H9 (cell line): ENCODE measurements around the gene SVEP1. TPM values are rescaled to one million over a fixed set of nuclear protein-coding genes. Genes with fewer than 3 reads are reported as not detected.

ENCODE experiments used
- DNase-seq: peaks from one replicate; pipeline ENCODE4 v3.0.0-alpha.2; 2017
- H2AFZ ChIP-seq: one replicate; pipeline ENCODE4 v1.6.1; 2013; ENCODE audit warnings: mild to moderate bottlenecking, low read length, control low read depth, moderate library complexity
- H2AK5ac ChIP-seq: 2 replicates; pipeline ENCODE4 v1.6.1; 2013; ENCODE audit warnings: low read length, control low read depth, mixed read lengths; ENCODE audit not compliant: insufficient read length
- H2BK120ac ChIP-seq: one replicate; pipeline ENCODE4 v1.6.1; 2013; ENCODE audit warnings: low read depth, mild to moderate bottlenecking, low read length, control low read depth, inconsistent platforms; ENCODE audit not compliant: poor library complexity, severe bottlenecking
- H2BK12ac ChIP-seq: 2 replicates; pipeline ENCODE4 v1.6.1; 2013; ENCODE audit warnings: low read length, control low read depth, mixed read lengths, low read depth; ENCODE audit not compliant: insufficient read length
- H2BK15ac ChIP-seq: 2 replicates; pipeline ENCODE4 v1.6.1; 2013; ENCODE audit warnings: low read depth, low read length, control low read depth
- H2BK20ac ChIP-seq: one replicate; pipeline ENCODE4 v1.6.1; 2013; ENCODE audit warnings: low read depth, mild to moderate bottlenecking, low read length, control low read depth, inconsistent platforms; ENCODE audit not compliant: poor library complexity, severe bottlenecking
- H2BK5ac ChIP-seq: 2 replicates; pipeline ENCODE4 v1.6.1; 2013; ENCODE audit warnings: low read length, control low read depth, mixed read lengths; ENCODE audit not compliant: insufficient read length
- H3K14ac ChIP-seq: 2 replicates; pipeline ENCODE4 v1.6.1; 2013; ENCODE audit warnings: low read length, control low read depth; ENCODE audit not compliant: insufficient read depth
- H3K18ac ChIP-seq: 2 replicates; pipeline ENCODE4 v1.6.1; 2013; ENCODE audit warnings: low read depth, mild to moderate bottlenecking, mixed read lengths, low read length, control low read depth; ENCODE audit not compliant: insufficient read length
- H3K23ac ChIP-seq: 2 replicates; pipeline ENCODE4 v1.6.1; 2013; ENCODE audit warnings: low read length, control low read depth, mixed read lengths, low read depth; ENCODE audit not compliant: insufficient read length
- H3K23me2 ChIP-seq: 2 replicates; pipeline ENCODE4 v1.6.1; 2013; ENCODE audit warnings: low read depth, mild to moderate bottlenecking, mixed read lengths, low read length, control low read depth; ENCODE audit not compliant: insufficient read length, poor library complexity, severe bottlenecking
- H3K27ac ChIP-seq: 2 replicates; pipeline ENCODE4 v1.5.1; 2013; ENCODE audit warnings: low read length, control low read depth, mixed read lengths, low read depth; ENCODE audit not compliant: insufficient read length
- H3K27me3 ChIP-seq: 2 replicates; pipeline ENCODE4 v1.6.1; 2013; ENCODE audit warnings: low read length, control low read depth, inconsistent platforms; ENCODE audit not compliant: insufficient read depth
- H3K4ac ChIP-seq: 2 replicates; pipeline ENCODE4 v1.6.1; 2013; ENCODE audit warnings: low read depth, mild to moderate bottlenecking, control low read depth, inconsistent platforms, low read length, moderate library complexity
- H3K4me1 ChIP-seq: 2 replicates; pipeline ENCODE4 v1.6.1; 2013; ENCODE audit warnings: low read length, control low read depth, inconsistent platforms; ENCODE audit not compliant: insufficient read depth
- H3K4me2 ChIP-seq: 2 replicates; pipeline ENCODE4 v1.6.1; 2013; ENCODE audit warnings: low read length, control low read depth, mixed read lengths; ENCODE audit not compliant: insufficient read length, insufficient read depth
- H3K56ac ChIP-seq: 2 replicates; pipeline ENCODE4 v1.6.1; 2013; ENCODE audit warnings: low read depth, mild to moderate bottlenecking, mixed read lengths, low read length, control low read depth; ENCODE audit not compliant: insufficient read length
- H3K79me1 ChIP-seq: 2 replicates; pipeline ENCODE4 v1.6.1; 2013; ENCODE audit warnings: low read depth, mild to moderate bottlenecking, moderate library complexity, low read length, control low read depth, inconsistent platforms; ENCODE audit not compliant: insufficient read depth, poor library complexity, severe bottlenecking
- H3K79me2 ChIP-seq: 2 replicates; pipeline ENCODE4 v1.6.1; 2013; ENCODE audit warnings: low read length, control low read depth, inconsistent platforms; ENCODE audit not compliant: insufficient read depth
- H3K9ac ChIP-seq: 2 replicates; pipeline ENCODE4 v1.6.1; 2013; ENCODE audit warnings: low read length, control low read depth, mixed read lengths; ENCODE audit not compliant: insufficient read length; ENCODE audit errors: extremely low read depth
- H3K9me3 ChIP-seq: one replicate; pipeline ENCODE4 v1.6.1; 2013; ENCODE audit warnings: low read depth, low read length, inconsistent platforms; ENCODE audit not compliant: control insufficient read depth
- H3T11ph ChIP-seq: one replicate; pipeline ENCODE4 v1.6.1; 2013; ENCODE audit warnings: mild to moderate bottlenecking, low read length, control low read depth, inconsistent platforms
- H4K20me1 ChIP-seq: one replicate; pipeline ENCODE4 v1.6.1; 2013; ENCODE audit not compliant: control insufficient read depth, insufficient read length, insufficient read depth
- H4K5ac ChIP-seq: 2 replicates; pipeline ENCODE4 v1.6.1; 2013; ENCODE audit warnings: low read depth, mild to moderate bottlenecking, mixed read lengths, low read length, control low read depth; ENCODE audit not compliant: insufficient read length
- H4K8ac ChIP-seq: replicated peaks from 2 replicates; pipeline ENCODE4 v1.6.1; 2013; ENCODE audit warnings: low read length, control low read depth, mixed read lengths, low read depth; ENCODE audit not compliant: insufficient read length
- H4K91ac ChIP-seq: 2 replicates; pipeline ENCODE4 v1.6.1; 2013; ENCODE audit warnings: low read depth, mild to moderate bottlenecking, moderate library complexity, mixed read lengths, low read length, control low read depth; ENCODE audit not compliant: insufficient read length
- H3K27ac Mint-ChIP-seq, 3 experiments: 2 replicates in 2 of 3; 3 replicates in 1 of 3; pipeline ENCODE4 v1.8.0; 2020 to 2021; ENCODE audit warnings: mixed read lengths in 3 of 3, mild to moderate bottlenecking in 1 of 3, moderate library complexity in 1 of 3
- H3K27me3 Mint-ChIP-seq: 2 replicates; pipeline ENCODE4 v1.8.0; 2021; ENCODE audit warnings: low read depth, mild to moderate bottlenecking, moderate library complexity, mixed read lengths
- H3K36me3 Mint-ChIP-seq, 3 experiments: 2 replicates in 2 of 3; 3 replicates in 1 of 3; pipeline ENCODE4 v1.8.0; 2020 to 2021; ENCODE audit warnings: low read depth in 3 of 3, mixed read lengths in 3 of 3; ENCODE audit not compliant: insufficient read depth in 1 of 3
- H3K4me1 Mint-ChIP-seq, 2 experiments: 2 replicates each; pipeline ENCODE4 v1.8.0; 2020; ENCODE audit warnings: mixed read lengths in 2 of 2
- H3K4me3 Mint-ChIP-seq, 2 experiments: 2 replicates in 1 of 2; 3 replicates in 1 of 2; pipeline ENCODE4 v1.8.0; 2020 to 2021; ENCODE audit warnings: mild to moderate bottlenecking in 2 of 2, mixed read lengths in 2 of 2, moderate library complexity in 1 of 2
- H3K9me3 Mint-ChIP-seq, 2 experiments: 2 replicates in 1 of 2; 3 replicates in 1 of 2; pipeline ENCODE4 v1.8.0; 2020; ENCODE audit warnings: mild to moderate bottlenecking in 2 of 2, mixed read lengths in 2 of 2, moderate library complexity in 1 of 2
- CTCF ChIP-seq: fragments of 200-600 bp; sonication (generic); conservative IDR thresholded peaks from 3 replicates; pipeline ENCODE4 v1.8.0; 2021; ENCODE audit warnings: antibody characterized with exemption, mild to moderate bottlenecking
- WGBS: extraction: QIAGEN DNeasy Blood & Tissue Kit; methylation state at CpG from one replicate; pipeline ENCODE4 v1.1.7; 2013; ENCODE audit warnings: missing lambda C conversion rate, low lambda C conversion rate, mixed read lengths; ENCODE audit not compliant: insufficient read length; ENCODE audit errors: extremely low coverage; 5-methylcytosine and 5-hydroxymethylcytosine counted together
- total RNA-seq: library from RNA; stranded (reverse); gene quantifications from 2 replicates; pipeline ENCODE4 v1.2.1, GENCODE V29; 2021

Gene SVEP1
- total RNA-seq, 1 experiment from 2014 or later: 0.17 TPM

- H3K9ac ChIP-seq: no peak overlapping the region
- H3K4me3 Mint-ChIP-seq: no peak overlapping the region
- peaks cover 0 to 2% of the 10 kb centered on the region in 2 experiments; a peak in 2 of 5 replicates for H3K9me3 Mint-ChIP-seq
- H3K9me3 ChIP-seq: no peaks in the 10 kb centered on the region
- H3K4ac ChIP-seq: no peak overlapping the region
- no peaks in the 10 kb centered on the region for H3K27me3 ChIP-seq
- H3K36me3 Mint-ChIP-seq: no peaks in the 10 kb centered on the region
- H3T11ph ChIP-seq: no peak overlapping the region
- no peak overlapping the region for H4K8ac ChIP-seq
- no peaks in the 10 kb centered on the region for H3K79me1 ChIP-seq
- TF ChIP-seq CTCF: no peak
- H3K27ac ChIP-seq: no peak overlapping the region
- H2AK5ac ChIP-seq: no peak overlapping the region
- no peaks in the 10 kb centered on the region for H4K20me1 ChIP-seq
- H3K14ac ChIP-seq: no peak overlapping the region
- no CpG with 5 or more reads among the region's 4 CpGs for WGBS
- no peaks in the 10 kb centered on the region for H3K79me2 ChIP-seq
- H3K4me1 ChIP-seq: no peaks in the 10 kb centered on the region
- H3K4me1 Mint-ChIP-seq: peaks cover 3 to 4% of the 10 kb centered on the region in 2 experiments; a peak in 1 of 4 replicates
- H3K4me2 ChIP-seq: no peak overlapping the region
- H2BK15ac ChIP-seq: no peak overlapping the region
- H3K23me2 ChIP-seq: no peaks in the 10 kb centered on the region
- H2BK20ac ChIP-seq: no peak overlapping the region
- H4K91ac ChIP-seq: no peak overlapping the region
- H3K18ac ChIP-seq: no peak overlapping the region
- H2BK12ac ChIP-seq: no peak overlapping the region
- no peak overlapping the region for H2AFZ ChIP-seq
- no peak overlapping the region for H2BK120ac ChIP-seq
- no peak overlapping the region for H3K56ac ChIP-seq
- H3K27me3 Mint-ChIP-seq: no peaks in the 10 kb centered on the region; the same call in none of the 2 replicates
- H3K23ac ChIP-seq: no peak overlapping the region
- H4K5ac ChIP-seq: no peak overlapping the region
- H2BK5ac ChIP-seq: no peak overlapping the region
- no peak for DNase-seq
- H3K27ac Mint-ChIP-seq: no peak overlapping the region
These were observed 175.1 kb downstream of the SVEP1 start for GRCh38 chr9:110404473-110404872.
